HG03571 (cell line): Measurements from ENCODE around the gene SBK2.
A peak's percentile ranks its signal among the peaks of the same experiment; 100 is the strongest.
"Not testable (repeated sequence)": the region's sequence is repeated elsewhere in the genome, so short reads cannot be mapped to it uniquely, and the experiment has no call there.

Source experiments
- ATAC-seq: cut with Tn5 transposase; IDR thresholded peaks from one replicate; pipeline ENCODE4 v1.9.1; 2021; ENCODE audit not compliant: unreplicated experiment

SBK2 gene

DNA sequence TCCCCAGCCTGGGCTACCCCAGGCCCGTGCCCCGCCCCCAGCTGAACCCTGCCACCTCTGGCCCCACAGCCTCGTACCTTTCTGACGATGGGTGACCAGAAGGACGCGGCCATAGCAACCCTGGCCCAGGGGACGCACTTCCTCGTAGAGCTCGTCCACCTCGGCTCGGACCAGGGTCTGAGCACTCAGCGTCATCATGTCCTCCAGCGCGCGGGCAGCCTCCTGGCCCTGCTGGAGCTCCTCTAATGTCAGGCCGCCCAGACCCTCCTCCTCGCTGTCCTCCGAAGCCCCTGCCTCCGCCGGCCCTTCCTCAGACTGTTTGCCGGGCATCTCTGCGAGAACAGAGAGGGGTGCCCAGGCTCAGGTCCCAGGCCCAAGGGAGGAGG is 975 bp downstream of the SBK2 start:
- ATAC-seq = no peak

- ATAC-seq = no peak
These were observed 1.6 kb downstream of the SBK2 start for GRCh38 chr19:55535173-55535964.

DNA sequence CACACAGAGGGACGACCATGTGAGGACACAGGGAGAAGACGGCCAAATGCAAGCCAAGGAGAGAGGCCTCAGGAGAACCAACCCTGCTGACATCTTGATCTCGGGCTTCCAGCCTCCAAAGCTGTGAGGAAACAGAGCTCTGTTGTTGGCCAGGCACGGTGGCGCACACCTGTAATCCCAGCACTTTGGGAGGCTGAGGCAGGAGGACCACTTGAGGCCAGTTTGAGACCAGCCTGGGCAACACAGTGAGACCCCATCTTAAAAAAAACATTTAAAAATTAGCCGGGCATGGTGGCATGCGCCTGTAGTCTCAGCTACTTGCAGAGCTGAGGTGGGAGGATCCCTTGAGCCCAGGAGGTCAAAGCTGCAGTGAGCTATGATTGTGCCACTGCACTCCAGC is 2.7 kb downstream of the SBK2 start:
- not testable (repeated sequence) for ATAC-seq

GRCh38 chr19:55530996-55531395 is 5.9 kb downstream of the SBK2 start:
- no peak for ATAC-seq

GRCh38 chr19:55529636-55530234 is 7.2 kb downstream of the SBK2 start:
- no peak for ATAC-seq

GRCh38 chr19:55528030-55528803 is 8.7 kb downstream of the SBK2 start:
- ATAC-seq = no peak

DNA sequence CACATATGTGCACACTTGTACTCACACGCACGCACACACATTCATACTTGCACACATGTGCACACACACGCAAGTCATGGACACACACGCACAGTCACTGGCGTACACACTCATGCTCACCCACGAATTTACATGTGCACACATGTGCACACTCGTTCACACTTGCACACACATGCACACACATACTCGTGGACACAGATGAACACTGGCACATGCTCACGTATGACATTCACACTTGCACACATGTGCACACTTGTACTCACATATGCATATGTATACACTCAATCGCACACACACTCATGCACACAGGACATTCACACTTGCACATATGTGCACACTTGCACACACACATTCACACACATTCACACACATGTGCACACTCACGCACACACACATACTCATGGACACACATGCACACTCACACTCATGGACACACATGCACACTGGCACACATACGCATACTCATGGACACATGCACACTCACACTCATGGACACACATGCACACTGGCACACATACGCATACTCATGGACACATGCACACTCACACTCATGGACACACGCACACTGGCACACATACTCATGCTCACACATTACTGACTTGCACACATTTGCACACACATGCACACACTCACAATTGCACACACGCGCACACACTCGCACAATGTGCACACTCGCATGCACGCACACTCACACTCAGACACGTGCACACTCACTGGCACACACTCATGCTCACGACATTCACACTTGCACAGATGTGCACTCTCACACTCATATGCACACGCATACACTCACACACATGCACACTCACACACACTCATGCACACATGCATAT is 9.5 kb downstream of the SBK2 start:
- ATAC-seq = no peak

DNA sequence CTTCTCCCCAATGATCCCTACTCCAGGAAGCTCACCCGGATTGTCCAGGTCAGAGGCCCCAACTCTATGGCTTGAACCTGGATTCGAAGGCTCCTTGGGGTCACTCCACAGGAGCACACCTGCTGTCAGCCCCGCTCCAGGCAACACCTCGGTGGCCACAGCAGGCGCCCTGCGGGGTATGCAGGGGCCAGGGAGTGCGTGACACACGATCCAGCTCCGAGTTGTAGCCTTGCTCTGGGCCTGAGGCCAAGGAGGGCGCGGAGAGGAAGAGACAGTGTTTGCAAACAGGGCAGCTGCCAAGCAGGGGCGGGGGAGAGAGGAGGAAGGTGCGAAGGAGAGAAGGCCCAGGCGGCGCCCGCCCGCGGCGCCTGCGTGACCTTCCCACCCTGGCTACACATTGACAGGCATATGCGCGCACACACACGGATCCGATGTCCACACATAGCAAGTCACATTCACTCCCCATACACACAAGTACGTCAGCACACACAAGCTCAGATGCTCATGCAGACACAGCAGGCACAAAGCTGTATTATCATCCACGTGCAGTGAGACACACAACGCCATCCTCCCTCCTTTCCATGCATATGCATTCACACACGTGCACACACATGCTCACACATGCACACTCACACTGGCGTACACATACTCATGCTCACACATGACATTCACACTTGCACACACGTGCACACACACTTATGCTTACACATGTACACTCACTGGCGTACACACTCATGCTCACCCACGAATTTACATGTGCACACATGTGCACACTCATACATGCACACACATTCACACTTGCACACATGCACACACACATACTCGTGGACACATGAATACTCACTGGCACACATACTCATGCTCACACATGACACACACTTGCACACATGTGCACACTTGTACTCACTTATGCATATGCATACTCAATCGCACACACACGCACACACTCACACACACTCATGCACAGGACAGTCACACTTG is 10.4 kb downstream of the SBK2 start:
- no peak for ATAC-seq

GRCh38 chr19:55525289-55526101 is 11.4 kb downstream of the SBK2 start:
- ATAC-seq = no peak

GRCh38 chr19:55520691-55521292 is 16.1 kb downstream of the SBK2 start:
- ATAC-seq = no peak

DNA sequence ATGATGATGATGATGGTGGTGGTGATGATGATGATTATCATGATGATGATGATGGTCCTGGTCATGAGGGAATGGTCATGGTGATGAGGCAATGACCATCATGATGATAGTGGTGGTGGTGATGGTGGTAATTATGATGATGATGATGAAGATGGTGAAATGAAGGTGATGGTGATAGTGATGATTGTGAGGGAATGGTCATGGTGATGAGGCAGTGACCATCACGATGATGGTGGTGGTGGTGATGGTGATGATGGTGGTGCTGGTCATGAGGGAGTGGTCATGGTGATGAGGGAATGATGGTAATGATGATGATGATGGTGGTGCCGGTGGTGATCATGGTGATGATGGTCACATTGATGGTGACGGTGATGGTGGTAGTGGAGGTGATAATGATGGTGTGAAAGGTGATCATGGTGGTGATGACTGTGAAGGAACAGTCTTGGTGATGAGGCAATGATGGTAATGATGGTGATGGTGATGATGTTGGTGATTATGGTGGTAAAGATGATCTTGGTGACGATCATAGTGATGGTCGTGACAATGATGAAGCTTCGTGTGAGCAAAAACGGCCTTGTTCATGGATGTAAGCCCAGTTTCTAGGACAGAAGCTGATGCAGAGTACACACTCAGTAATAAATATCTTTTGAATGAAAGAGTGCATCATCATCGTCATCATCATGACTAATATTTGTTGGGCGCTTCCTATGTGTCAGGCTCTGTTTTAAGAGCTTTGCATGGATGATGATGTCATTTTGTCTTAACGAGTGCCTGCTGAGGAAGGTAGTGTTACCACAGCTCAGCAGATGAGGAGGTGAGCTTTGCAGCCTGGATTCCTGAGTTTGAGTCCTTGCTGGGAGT is 17.3 kb downstream of the SBK2 start:
- ATAC-seq = no peak

GRCh38 chr19:55516878-55517620 is 19.9 kb downstream of the SBK2 start:
- peak; percentile 94 for ATAC-seq

DNA sequence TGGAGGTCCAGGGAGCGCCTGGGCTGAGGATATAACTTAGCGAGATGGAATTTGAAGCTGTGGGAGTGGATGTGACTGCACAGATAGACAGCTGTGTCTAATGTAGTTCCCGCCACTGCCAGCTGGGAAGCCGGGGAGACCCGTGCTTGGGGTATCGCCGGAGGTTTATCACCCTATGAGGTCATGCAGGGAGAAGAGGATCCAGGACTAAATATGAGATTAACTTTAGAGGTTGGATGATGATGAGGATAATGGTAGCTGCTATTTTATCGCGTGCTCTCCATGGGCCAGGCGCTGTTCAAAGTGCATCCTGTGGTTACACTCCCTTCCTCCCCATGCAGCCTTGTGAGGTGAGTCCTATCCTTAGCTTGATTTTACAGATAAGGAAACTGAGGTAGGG is 28.8 kb downstream of the SBK2 start:
- no peak for ATAC-seq

DNA sequence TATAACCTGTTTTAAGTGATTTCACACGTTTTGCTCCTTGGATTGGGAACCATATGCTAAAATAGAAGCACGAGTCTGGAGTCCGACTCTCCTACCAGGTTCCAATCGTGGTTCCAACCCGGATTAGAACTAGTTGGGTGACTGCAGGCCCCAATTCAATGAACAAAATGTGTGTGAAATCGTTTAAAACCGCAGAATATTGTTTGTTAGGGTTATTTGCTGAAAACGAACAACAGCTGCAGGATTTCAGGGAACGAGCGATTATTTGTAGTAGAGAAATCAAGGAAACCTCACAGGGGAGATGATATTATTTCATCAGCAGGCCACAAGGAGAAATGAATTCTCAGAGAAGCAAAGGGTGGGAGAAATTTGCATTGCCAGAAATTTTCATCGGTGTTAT is 32.0 kb downstream of the SBK2 start:
- ATAC-seq = no peak

DNA sequence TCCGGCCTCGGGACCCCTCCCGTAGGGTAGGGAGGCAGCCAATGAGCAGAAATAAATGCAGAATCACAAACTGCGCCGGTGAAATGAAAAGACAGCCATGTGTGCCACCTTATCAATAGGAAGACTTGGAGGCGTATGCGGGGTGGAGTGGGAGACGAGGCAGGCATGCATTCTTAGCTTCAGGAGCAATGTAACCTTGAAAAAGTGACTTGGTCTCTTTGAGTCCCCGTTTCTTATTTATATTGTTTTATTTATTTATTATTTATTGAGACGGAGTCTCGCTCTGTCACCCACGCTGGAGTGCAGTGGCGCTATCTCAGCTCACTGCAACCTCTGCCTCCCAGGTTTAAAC is 32.7 kb downstream of the SBK2 start:
- ATAC-seq = no peak

GRCh38 chr19:55503502-55504251 is 33.3 kb downstream of the SBK2 start:
- ATAC-seq = peak; percentile 76

GRCh38 chr19:55503157-55503501 is 33.8 kb downstream of the SBK2 start:
- no peak for ATAC-seq
